ENCODE measurements around the gene PARD3. TPM values are rescaled to one million over a fixed set of nuclear protein-coding genes. Genes with fewer than 3 reads are reported as not detected.

Gene PARD3
- polyA plus RNA-seq, 3 donors: 0.51 TPM; not detected in 2

DNA sequence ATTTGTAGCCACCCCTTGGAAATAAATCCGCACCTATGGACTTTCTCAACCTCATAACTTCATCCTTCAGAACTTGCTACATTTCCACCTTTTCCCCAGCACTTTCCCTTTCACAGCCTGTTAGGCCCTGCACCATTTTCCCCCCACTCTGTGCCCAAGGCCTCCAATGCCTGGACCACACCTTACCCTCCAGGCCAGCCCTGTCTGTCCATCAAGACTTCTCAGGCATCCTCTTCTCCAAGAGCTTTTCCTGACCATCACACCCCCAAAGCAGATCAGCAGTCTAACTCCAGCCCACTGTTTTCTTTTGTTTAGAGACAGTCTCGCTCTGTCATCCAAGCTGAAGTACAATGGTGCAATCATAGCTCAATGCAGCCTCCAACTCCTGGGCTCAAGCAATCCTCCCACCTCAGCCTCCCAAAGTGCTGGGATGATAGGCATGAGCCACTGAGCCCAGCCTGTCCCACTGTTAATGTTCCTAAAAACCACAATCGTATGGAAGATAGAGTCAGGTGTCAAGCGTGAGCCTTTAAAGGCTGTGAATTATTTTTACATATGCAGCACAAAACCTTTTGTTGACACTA lies 116.8 kb downstream of the PARD3 start:
- H3K4me2 ChIP-seq (replicated peaks; ENCODE audit: extremely low read depth, low read length, poor library complexity, severe bottlenecking): no peak overlapping the region
- Mint-ChIP-seq H3K36me3 (no peaks in the 10 kb centered on the region), H3K27ac (peak overlapping the region in 1 of 7 donors; percentile 56), H3K4me1 (no peaks in the 10 kb centered on the region), H3K9me3 (no peaks in the 10 kb centered on the region), H3K4me3 (no peak overlapping the region), H3K27me3 (ENCODE audit: low read depth in 3 of 3) (peaks cover 10 to 32% (median 21%) of the 10 kb centered on the region in 3 donors)
- H3K4me1 ChIP-seq (ENCODE audit: control insufficient read depth in 1 of 2, insufficient read depth in 2 of 2, low read length in 2 of 2): no peaks in the 10 kb centered on the region
- no peak for DNase-seq
- 97% methylated on average over 3 of the region's 4 CpGs for WGBS (ENCODE audit: insufficient coverage)
- no peak overlapping the region for H3K4me3 ChIP-seq (replicated peaks in 1 of 3; ENCODE audit: low read depth in 2 of 3, low read length in 3 of 3)
- peaks cover 0 to 5% of the 10 kb centered on the region in 2 donors for H3K27me3 ChIP-seq (ENCODE audit: control insufficient read depth in 2 of 2, insufficient read depth in 2 of 2, low read length in 2 of 2)
- H3K27ac ChIP-seq (ENCODE audit: low read depth in 1 of 2, low read length in 2 of 2): no peak overlapping the region
- no peak overlapping the region for H2AFZ ChIP-seq (ENCODE audit: insufficient read depth, low read depth, low read length, poor library complexity, severe bottlenecking)
- no peaks in the 10 kb centered on the region for H4K20me1 ChIP-seq (ENCODE audit: insufficient read depth, low read length)
- H3K79me2 ChIP-seq (ENCODE audit: insufficient read depth, low read length): no peaks in the 10 kb centered on the region
- H3K9me3 ChIP-seq (replicated peaks in 1 of 2; ENCODE audit: control insufficient read depth in 1 of 2, insufficient read depth in 1 of 2, low read length in 2 of 2): no peaks in the 10 kb centered on the region
- intact Hi-C loops (cut with micrococcal nuclease): no loop called here
- H3K36me3 ChIP-seq (replicated peaks in 1 of 2; ENCODE audit: control insufficient read depth in 1 of 2, insufficient read depth in 2 of 2, low read length in 2 of 2): no peaks in the 10 kb centered on the region
- no peak for TF ChIP-seq CTCF (IDR thresholded peaks at IDR 0.05)
- no peak overlapping the region for H3K9ac ChIP-seq (ENCODE audit: insufficient read depth, low read length, poor library complexity, severe bottlenecking)

- no peak for TF ChIP-seq CTCF (IDR thresholded peaks at IDR 0.05)
- Histone ChIP-seq H2AFZ (ENCODE audit: insufficient read depth, low read depth, low read length, poor library complexity, severe bottlenecking) (no peak overlapping the region), H3K27ac (ENCODE audit: low read depth in 1 of 2, low read length in 2 of 2) (no peak overlapping the region), H3K4me1 (ENCODE audit: control insufficient read depth in 1 of 2, insufficient read depth in 2 of 2, low read length in 2 of 2) (no peaks in the 10 kb centered on the region), H3K9me3 (replicated peaks in 1 of 2; ENCODE audit: control insufficient read depth in 1 of 2, insufficient read depth in 1 of 2, low read length in 2 of 2) (no peaks in the 10 kb centered on the region), H3K27me3 (ENCODE audit: control insufficient read depth in 2 of 2, insufficient read depth in 2 of 2, low read length in 2 of 2) (peaks cover 0 to 3% of the 10 kb centered on the region in 2 donors), H3K79me2 (ENCODE audit: insufficient read depth, low read length) (no peaks in the 10 kb centered on the region), H3K4me2 (replicated peaks; ENCODE audit: extremely low read depth, low read length, poor library complexity, severe bottlenecking) (no peak overlapping the region), H3K4me3 (replicated peaks in 1 of 3; ENCODE audit: low read depth in 2 of 3, low read length in 3 of 3) (no peak overlapping the region), H3K9ac (ENCODE audit: insufficient read depth, low read length, poor library complexity, severe bottlenecking) (no peak overlapping the region), H4K20me1 (ENCODE audit: insufficient read depth, low read length) (no peaks in the 10 kb centered on the region), H3K36me3 (replicated peaks in 1 of 2; ENCODE audit: control insufficient read depth in 1 of 2, insufficient read depth in 2 of 2, low read length in 2 of 2) (no peaks in the 10 kb centered on the region)
- Mint-ChIP-seq H3K27ac (no peak overlapping the region), H3K9me3 (no peaks in the 10 kb centered on the region), H3K27me3 (ENCODE audit: low read depth in 3 of 3) (peaks cover 7 to 29% (median 18%) of the 10 kb centered on the region in 3 donors), H3K4me1 (no peaks in the 10 kb centered on the region), H3K36me3 (no peaks in the 10 kb centered on the region), H3K4me3 (no peak overlapping the region)
- 86% methylated on average over 3 of the region's 5 CpGs for WGBS (ENCODE audit: insufficient coverage)
- no peak for DNase-seq
- intact Hi-C loops (cut with micrococcal nuclease): no loop called here
These were observed 117.5 kb downstream of the PARD3 start for GRCh38 chr10:34697351-34698247.

Data from CD14-positive monocyte (primary cell).